NOMO-1 treated with DMSO at 0.1 percent for 48 hours (cell line): ENCODE results near the gene CEP95.

Experiments
- DNase-seq: peaks from one replicate; lab custom pipeline; 2025; ENCODE audit not compliant: unreplicated experiment; lab: John Stamatoyannopoulos, UW

Gene CEP95

GRCh38 chr17:64515829-64516228 is 9.1 kb downstream of the CEP95 start:
- no peak for DNase-seq

- no peak for DNase-seq
Observed at GRCh38 chr17:64519601-64520000, 12.8 kb downstream of the CEP95 start.

GRCh38 chr17:64520359-64520758 is 13.6 kb downstream of the CEP95 start:
- no peak for DNase-seq

GRCh38 chr17:64527914-64528313 is 21.1 kb downstream of the CEP95 start:
- DNase-seq = no peak

GRCh38 chr17:64529221-64529620 is 22.4 kb downstream of the CEP95 start:
- no peak for DNase-seq

- no peak for DNase-seq
Observed at GRCh38 chr17:64531955-64532371, 25.2 kb downstream of the CEP95 start.

GRCh38 chr17:64532409-64532808 is 25.6 kb downstream of the CEP95 start:
- no peak for DNase-seq

GRCh38 chr17:64533784-64534183 is 27.0 kb downstream of the CEP95 start:
- DNase-seq = no peak

GRCh38 chr17:64534187-64534586 is 27.4 kb downstream of the CEP95 start:
- no peak for DNase-seq

- DNase-seq = no peak
Observed at GRCh38 chr17:64535357-64535756, 28.6 kb downstream of the CEP95 start.

GRCh38 chr17:64536913-64537312 is 30.1 kb downstream of the CEP95 start:
- DNase-seq = no peak

- DNase-seq = no peak
Observed at GRCh38 chr17:64537488-64537887, 30.7 kb downstream of the CEP95 start.

- DNase-seq = no peak
Observed at GRCh38 chr17:64538508-64539130, 31.8 kb downstream of the CEP95 start.

- DNase-seq = no peak
Observed at GRCh38 chr17:64540118-64540776, 33.5 kb downstream of the CEP95 start.

- DNase-seq = no peak
Observed at GRCh38 chr17:64544742-64545141, 38.0 kb downstream of the CEP95 start.

- no peak for DNase-seq
Observed at GRCh38 chr17:64546716-64547115, 39.9 kb downstream of the CEP95 start.

- DNase-seq = no peak
Observed at GRCh38 chr17:64547319-64547718, 40.5 kb downstream of the CEP95 start.

- DNase-seq = no peak
Observed at GRCh38 chr17:64551461-64551860, 44.7 kb downstream of the CEP95 start.

- DNase-seq = no peak
Observed at GRCh38 chr17:64554028-64554637, 47.4 kb downstream of the CEP95 start.

GRCh38 chr17:64555281-64555680 is 48.5 kb downstream of the CEP95 start:
- DNase-seq = no peak

GRCh38 chr17:64564098-64564497 is 57.3 kb downstream of the CEP95 start:
- no peak for DNase-seq

- no peak for DNase-seq
Observed at GRCh38 chr17:64565563-64565962, 58.8 kb downstream of the CEP95 start.
